GM18526 (cell line): Measurements from ENCODE around the gene AFDN.

ENCODE experiments used
- POLR2A ChIP-seq: IDR thresholded peaks from 3 replicates; pipeline ENCODE4 v1.6.1; 2011; ENCODE audit not compliant: insufficient read length; ENCODE audit errors: extremely low read depth

AFDN gene, protein sequence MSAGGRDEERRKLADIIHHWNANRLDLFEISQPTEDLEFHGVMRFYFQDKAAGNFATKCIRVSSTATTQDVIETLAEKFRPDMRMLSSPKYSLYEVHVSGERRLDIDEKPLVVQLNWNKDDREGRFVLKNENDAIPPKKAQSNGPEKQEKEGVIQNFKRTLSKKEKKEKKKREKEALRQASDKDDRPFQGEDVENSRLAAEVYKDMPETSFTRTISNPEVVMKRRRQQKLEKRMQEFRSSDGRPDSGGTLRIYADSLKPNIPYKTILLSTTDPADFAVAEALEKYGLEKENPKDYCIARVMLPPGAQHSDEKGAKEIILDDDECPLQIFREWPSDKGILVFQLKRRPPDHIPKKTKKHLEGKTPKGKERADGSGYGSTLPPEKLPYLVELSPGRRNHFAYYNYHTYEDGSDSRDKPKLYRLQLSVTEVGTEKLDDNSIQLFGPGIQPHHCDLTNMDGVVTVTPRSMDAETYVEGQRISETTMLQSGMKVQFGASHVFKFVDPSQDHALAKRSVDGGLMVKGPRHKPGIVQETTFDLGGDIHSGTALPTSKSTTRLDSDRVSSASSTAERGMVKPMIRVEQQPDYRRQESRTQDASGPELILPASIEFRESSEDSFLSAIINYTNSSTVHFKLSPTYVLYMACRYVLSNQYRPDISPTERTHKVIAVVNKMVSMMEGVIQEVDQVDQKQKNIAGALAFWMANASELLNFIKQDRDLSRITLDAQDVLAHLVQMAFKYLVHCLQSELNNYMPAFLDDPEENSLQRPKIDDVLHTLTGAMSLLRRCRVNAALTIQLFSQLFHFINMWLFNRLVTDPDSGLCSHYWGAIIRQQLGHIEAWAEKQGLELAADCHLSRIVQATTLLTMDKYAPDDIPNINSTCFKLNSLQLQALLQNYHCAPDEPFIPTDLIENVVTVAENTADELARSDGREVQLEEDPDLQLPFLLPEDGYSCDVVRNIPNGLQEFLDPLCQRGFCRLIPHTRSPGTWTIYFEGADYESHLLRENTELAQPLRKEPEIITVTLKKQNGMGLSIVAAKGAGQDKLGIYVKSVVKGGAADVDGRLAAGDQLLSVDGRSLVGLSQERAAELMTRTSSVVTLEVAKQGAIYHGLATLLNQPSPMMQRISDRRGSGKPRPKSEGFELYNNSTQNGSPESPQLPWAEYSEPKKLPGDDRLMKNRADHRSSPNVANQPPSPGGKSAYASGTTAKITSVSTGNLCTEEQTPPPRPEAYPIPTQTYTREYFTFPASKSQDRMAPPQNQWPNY (N-terminal part only)

DNA sequence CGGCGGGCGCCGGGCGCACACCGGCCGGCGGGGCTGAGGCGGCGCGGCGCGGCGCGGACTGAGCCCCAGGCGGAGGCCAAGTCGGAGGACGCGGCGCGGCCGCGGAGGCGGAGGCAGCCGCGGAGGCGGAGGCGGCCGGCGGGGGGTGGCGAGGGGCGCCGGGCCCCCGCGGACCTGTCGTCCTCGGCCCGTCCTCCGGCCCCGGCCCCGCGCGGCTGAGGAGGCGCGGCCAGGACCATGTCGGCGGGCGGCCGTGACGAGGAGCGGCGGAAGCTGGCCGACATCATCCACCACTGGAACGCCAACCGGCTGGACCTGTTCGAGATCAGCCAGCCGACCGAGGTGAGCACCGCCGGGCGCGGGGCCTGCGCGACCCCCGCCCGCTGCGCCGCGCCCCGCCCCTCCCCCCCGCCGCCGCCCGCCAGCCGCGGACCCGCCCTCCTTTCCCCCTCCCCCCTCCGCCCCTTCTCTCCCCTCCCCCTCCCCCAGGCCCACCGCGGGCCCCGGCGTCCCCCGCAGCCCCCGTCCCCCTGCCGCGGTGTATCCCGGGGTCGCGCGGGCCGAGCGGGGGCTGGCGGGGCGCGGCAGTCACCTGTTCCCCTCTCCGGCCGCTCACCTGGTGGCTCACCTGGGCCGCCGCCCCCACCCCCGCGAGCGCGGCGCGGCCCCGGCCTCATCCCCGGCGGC, at the start of gene AFDN:
AFDN (plus strand) TSS at position 16 of the 687 bp plus-strand sequence; CDS start at position 238, 222 bp downstream.
- peak; percentile 31 for TF ChIP-seq POLR2A

DNA sequence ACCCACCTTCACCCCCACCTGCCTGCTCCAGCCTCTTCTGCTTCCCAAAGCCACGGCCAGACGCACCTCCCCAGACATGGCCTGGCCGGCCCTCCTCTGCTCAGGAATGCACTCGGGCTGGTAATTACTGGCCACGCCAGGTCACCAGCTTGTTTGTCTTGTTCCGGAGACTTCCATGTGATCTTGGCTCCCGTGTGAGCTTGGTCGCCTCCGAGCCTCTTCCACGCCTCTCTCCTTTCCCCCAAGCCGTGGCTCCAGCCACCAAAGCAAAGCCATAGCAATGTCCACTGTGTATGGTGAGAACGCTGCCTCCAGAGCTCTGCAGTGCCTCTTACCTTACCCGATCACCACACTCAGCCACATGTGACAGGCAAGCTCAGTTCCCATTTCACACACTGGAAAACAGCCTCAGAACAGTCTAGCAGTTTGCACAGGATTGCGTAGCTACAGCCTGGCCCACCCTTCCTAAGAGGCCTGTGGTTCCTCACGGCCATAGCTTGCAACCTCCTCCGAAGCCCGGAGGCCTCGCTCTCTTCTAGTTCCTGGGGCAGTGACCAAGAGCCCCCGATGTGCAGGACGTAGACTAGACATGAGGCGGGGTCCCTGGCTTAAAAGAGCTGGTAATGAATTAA, 48.1 kb upstream of the AFDN start:
- no peak for TF ChIP-seq POLR2A

DNA sequence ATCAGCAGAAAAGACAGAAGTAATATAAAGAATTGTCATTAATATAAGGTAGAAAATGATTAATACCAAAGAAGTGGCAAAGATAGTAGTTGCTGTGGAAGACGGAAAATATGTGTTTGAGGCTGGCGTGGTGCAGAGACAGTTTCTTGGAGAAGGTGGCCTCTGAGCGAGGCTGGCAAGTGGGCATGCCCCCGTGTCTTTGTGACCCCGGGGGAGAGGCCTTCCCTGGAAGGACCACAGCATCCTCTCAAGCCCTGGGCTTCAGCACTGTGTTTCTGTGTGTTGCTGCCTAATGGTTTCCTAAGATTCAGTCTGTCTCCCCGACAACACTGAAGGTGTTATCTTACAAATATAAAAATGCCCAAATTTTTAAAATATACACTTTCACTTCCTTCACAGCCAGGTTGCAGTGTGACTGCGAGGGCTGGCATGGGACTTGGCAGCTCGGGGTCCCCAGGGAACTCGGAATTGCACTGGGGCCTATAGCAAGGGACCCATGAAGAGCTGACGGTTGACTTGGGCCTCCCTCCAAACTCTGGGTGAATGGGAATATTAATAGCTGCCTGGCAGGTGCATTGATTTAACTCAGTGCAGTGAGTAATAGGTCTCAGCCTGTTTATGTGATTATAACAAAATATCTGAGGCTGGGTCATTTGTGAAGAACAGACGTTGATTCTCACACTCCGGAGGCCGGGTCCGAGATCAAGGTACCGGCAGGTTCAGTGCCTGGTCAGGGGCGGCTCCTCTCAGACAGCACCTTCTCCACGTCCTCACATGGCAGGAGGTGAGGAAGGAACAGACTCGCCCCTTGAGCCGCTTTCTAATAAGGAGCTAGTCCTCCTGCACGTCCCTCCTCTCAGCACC, 47.4 kb upstream of the AFDN start:
- TF ChIP-seq POLR2A = no peak

DNA sequence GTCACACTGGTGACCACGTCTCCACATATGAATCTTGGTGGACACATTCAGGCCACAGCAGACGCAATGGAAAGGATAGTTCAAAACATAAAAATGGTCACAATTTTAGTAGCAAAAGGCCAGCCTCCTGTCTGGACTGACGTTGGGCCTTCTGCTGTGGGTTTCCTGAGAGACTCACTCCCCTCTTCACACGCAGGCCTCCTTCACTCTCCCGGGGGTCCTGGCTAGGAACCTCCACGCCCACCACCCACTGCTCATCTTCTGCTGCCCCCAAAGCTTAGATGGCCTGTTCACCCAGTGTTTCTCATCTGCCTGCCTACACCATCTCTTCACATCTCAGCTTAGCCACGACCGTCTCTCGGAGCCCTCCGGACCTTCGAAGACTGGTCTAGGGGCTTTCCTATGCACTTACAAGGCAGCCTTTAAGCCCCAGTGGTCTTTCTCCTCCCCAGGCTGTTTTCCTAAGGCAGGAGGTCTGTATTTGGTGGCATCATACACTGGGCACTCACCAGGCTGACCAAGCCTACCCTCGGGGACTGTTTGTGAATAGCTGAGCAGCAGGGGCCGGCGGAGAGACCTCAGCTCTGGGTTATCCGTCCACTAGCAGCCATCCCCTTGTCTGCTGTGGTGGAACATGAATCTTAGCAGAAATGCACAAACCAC, 46.6 kb upstream of the AFDN start:
- no peak for TF ChIP-seq POLR2A

DNA sequence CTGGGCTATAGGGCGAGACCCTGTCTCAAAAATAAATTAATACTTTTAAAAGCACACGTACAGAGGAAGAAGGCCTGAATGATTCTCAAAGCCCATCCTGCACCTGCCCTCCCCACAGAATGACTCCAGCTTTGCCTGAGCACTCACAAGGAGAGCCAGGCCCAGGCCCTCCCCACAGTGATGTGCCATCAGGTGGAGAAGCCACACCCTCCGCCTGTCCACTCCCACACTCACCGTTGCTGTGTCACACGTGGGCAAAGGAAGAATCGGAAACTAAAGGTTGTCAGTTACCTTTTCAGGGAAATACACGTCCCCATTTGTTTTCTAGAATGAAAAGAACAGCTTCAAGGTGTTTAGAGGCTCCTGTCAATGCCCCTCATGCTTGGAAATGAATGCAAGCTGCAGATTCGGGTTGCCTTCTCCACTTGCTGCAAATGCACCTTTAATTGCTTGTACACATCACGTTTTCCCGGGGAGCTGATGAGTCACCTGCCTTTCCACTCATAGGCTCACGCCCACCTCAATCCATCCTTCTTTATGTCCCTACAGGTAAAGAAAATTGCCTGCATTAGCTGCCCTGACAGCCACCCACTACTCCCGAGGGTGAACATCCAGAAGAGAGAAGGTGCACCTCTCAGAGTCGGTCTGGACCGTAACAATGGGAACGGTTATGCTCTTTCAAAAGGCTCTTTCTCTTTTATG, 45.5 kb upstream of the AFDN start:
- no peak for TF ChIP-seq POLR2A

DNA sequence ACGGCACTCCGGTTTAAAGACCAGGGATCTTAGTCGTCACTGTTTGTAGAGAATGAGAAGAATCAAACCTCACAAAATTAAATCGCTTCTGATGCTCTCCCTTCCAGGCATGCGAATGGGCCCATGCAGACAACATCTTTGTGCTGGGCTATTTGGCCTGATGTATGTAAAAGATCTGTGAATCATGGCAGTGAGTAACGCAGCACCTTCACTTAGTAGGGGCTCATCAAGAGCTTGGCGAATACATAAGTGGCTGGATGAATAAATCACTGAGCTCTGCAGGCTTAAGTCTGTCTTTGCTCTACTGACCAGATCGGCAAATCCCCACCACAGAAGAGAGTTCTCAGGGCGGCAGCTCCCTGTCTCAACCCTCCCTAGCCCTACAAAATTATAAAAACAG, 44.8 kb upstream of the AFDN start:
- no peak for TF ChIP-seq POLR2A

DNA sequence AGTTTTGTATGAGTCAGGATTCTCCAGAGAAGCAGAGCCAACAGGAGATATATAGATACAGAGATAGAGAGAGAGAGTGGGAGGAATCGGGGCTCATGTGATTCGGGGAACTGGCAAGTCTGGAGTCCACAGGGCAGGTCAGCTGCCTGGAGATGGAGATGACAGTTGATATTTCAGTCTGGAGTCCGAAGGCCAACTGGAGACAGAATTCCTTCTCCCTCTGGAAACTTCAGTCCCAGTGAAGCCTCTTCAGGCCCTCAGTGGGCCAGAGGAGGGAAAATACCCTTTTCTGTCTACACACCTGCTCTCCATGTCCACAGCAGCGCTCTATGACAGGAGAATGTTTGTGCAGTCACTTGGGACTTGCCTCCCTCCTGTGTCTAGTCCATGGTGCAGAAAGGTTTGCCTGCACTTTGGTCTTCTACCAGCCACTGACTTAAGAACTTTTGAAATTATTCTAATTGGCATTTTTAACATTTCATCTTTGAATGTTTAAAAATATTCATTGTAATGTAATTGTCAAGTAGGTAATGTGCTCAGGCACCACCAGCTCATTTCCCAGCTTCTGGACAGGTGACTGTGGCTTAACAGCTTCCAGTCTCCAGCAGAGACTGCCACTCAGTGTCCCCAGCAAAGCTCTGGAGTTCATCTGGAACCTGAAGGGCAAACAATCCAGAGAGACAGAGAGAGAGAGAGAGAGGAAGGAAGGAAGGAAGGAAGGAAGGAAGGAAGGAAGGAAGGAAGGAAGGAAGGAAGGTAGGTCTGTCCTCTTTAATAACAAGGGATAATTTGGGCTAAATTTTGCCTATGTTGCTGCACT, 43.8 kb upstream of the AFDN start:
- no peak for TF ChIP-seq POLR2A

DNA sequence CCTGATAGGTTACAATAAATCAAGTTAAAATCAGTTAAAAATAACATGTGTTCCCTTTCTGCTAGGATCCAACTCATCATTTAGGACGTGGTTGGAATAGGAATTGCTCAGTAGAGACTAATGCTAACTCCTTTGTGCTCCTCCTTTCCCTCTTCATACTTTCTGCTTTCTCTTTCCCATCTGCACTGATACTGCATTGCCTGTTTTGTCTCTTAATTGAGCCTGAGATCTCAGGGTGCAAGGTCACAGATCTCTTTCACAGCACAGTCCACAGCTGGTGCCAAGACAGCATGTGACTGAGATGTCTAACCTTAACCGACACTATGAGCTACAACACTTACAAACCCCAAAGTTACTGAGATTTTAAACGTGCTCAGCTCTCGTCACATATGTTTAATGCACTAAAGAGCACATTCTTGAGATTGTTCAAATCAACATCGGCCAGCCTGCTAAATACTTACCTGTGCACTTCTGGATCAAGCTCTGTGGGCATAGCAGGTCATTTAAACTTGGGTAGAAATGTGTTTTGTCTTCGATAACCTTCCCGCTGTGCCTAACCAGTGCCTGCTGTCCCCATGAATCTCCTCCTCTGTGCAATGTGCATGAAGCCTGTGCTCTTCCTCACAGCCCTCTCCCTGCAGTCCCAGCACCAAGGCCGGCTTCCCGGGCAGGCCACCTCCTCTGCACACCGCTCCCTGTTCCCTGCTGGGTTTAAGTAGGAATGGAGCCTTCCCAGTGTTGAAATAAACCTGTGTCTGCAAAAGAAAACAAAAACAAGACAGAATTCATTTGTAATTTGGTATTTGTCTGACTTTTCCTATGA, 39.6 kb upstream of the AFDN start:
- no peak for TF ChIP-seq POLR2A

DNA sequence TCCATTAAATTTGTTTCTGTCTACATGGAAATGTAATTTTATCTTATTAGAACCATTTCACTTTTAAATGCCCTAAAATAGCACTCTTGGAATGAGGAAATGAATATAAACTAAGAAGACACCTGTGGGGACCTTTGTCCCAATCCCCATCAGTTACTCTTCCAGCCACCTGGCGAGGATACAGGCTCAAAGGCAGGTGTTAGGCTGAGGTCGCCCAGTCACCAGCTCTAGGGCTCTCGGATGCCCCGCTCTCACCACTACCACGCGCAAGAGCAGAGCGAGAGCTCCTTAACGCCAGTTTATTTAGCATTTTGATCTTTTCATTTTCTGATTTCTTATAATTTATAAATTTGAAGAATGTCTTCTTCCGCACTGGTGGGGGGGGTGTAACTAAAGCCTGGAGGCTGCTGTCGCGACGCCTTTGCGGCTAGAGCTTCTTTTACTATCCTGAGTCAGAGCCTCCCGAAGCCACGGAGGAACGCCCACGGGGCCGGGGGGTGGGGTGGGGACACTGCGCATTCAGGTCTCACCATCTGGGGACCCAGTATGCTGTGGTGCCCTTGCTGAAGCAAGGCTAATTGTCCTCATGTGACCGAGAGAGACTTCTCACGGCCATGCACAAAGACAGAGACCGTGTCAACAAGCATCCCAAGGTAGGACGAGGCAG, 38.7 kb upstream of the AFDN start:
- no peak for TF ChIP-seq POLR2A

DNA sequence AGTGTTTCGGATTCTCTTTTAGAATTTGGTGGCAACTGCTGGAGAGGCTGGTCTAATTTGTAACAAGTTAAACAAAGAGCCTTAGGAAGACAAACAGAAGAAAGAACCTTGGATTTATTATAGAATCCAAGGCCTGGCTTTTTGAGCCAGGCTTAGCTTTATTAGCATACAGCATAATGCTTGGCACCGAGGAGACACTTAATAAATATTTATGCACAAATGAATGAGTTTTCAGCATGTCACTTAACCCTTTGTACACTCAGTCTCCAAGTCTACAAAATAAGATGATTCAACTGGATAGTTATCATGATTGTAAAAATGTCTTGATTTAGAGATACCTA, 38.2 kb upstream of the AFDN start:
- no peak for TF ChIP-seq POLR2A
